Measurements from ENCODE around the gene ANAPC4.

DNA sequence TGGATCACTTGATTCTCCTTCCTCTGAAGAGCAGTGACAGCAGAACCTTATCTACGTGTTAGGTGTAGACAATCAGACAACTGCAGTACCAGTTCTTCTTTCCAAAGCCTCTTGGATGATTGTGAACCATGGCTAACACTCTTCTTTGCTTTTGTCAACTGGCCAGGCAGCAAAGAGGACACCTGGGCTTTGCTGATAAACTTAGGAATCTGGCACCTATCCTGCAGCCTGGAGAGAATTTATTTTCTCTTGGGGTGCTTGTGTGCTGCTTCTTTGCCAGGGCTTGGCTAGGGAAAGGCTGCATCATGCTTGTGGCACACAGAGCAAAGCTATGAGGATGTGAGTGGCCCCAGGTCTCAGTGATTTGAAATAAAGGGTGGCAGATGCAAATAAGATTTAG, 77.4 kb downstream of the ANAPC4 start:
- TF ChIP-seq, protein P1, sequence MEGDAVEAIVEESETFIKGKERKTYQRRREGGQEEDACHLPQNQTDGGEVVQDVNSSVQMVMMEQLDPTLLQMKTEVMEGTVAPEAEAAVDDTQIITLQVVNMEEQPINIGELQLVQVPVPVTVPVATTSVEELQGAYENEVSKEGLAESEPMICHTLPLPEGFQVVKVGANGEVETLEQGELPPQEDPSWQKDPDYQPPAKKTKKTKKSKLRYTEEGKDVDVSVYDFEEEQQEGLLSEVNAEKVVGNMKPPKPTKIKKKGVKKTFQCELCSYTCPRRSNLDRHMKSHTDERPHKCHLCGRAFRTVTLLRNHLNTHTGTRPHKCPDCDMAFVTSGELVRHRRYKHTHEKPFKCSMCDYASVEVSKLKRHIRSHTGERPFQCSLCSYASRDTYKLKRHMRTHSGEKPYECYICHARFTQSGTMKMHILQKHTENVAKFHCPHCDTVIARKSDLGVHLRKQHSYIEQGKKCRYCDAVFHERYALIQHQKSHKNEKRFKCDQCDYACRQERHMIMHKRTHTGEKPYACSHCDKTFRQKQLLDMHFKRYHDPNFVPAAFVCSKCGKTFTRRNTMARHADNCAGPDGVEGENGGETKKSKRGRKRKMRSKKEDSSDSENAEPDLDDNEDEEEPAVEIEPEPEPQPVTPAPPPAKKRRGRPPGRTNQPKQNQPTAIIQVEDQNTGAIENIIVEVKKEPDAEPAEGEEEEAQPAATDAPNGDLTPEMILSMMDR (IDR thresholded peaks at IDR 0.05; ENCODE audit: control extremely low read depth in 1 of 3, insufficient read depth in 1 of 3, low read depth in 1 of 3, low read length in 3 of 3): no peak
- no peak for TF ChIP-seq EP300 (IDR thresholded peaks at IDR 0.05; ENCODE audit: borderline replicate concordance in 1 of 2, low read depth in 2 of 2, low read length in 2 of 2)

All from H1 (cell line).